Measurements from ENCODE around the gene NTHL1.

The NTHL1 gene

GRCh38 chr16:2008009-2008526, 39.6 kb downstream of the NTHL1 start:
- peak; percentile 79 for DNase-seq (ENCODE audit: low spot score)

- no peak for DNase-seq (ENCODE audit: low spot score)
These were observed 40.4 kb downstream of the NTHL1 start for GRCh38 chr16:2007081-2007836.

GRCh38 chr16:2006317-2006716, 41.3 kb downstream of the NTHL1 start:
- no peak for DNase-seq (ENCODE audit: low spot score)

- no peak for DNase-seq (ENCODE audit: low spot score)
These were observed 42.0 kb downstream of the NTHL1 start for GRCh38 chr16:2005646-2006045.

- DNase-seq (ENCODE audit: low spot score): no peak
These were observed 42.7 kb downstream of the NTHL1 start for GRCh38 chr16:2004795-2005517.

GRCh38 chr16:2003827-2004641, 43.6 kb downstream of the NTHL1 start:
- DNase-seq (ENCODE audit: low spot score): peak; percentile 83

- no peak for DNase-seq (ENCODE audit: low spot score)
These were observed 44.3 kb downstream of the NTHL1 start for GRCh38 chr16:2003231-2003826.

GRCh38 chr16:2002406-2003230, 45.0 kb downstream of the NTHL1 start:
- DNase-seq (ENCODE audit: low spot score): no peak

- DNase-seq (ENCODE audit: low spot score): no peak
These were observed 45.9 kb downstream of the NTHL1 start for GRCh38 chr16:2001456-2002355.

GRCh38 chr16:2001035-2001434, 46.6 kb downstream of the NTHL1 start:
- no peak for DNase-seq (ENCODE audit: low spot score)

GRCh38 chr16:1999866-2000514, 47.6 kb downstream of the NTHL1 start:
- no peak for DNase-seq (ENCODE audit: low spot score)

GRCh38 chr16:1998852-1999801, 48.5 kb downstream of the NTHL1 start:
- no peak for DNase-seq (ENCODE audit: low spot score)

GRCh38 chr16:1998360-1998835, 49.2 kb downstream of the NTHL1 start:
- DNase-seq (ENCODE audit: low spot score): no peak

GRCh38 chr16:1997494-1998359, 49.9 kb downstream of the NTHL1 start:
- no peak for DNase-seq (ENCODE audit: low spot score)

GRCh38 chr16:1993731-1994131, 53.9 kb downstream of the NTHL1 start:
- DNase-seq (ENCODE audit: low spot score): peak; percentile 49

GRCh38 chr16:1992704-1993317, 54.8 kb downstream of the NTHL1 start:
- DNase-seq (ENCODE audit: low spot score): no peak
